Subcutaneous adipose tissue (tissue), 4 donors: ENCODE data around the gene ANKRA2. TPM values are rescaled to one million over a fixed set of nuclear protein-coding genes. Genes with fewer than 3 reads are reported as not detected.

Source experiments
- total RNA-seq, 4 donors: library from RNA; depleted of rRNA; stranded (reverse); fragments of >200 nt; gene quantifications; one replicate each; pipeline ENCODE4 v1.1.0, GENCODE V29; 2016
- TF ChIP-seq, protein P1 (sequence below): fragments of 450-650 bp; IDR thresholded peaks from one replicate; pipeline ENCODE4 v1.5.1; 2016; ENCODE audit warnings: low read depth, mild to moderate bottlenecking, control low read depth, antibody characterized with exemption, moderate library complexity

Gene ANKRA2
- total RNA-seq, 4 donors from 2014 or later = 13.5 to 42.7 (median 32.6) TPM

DNA sequence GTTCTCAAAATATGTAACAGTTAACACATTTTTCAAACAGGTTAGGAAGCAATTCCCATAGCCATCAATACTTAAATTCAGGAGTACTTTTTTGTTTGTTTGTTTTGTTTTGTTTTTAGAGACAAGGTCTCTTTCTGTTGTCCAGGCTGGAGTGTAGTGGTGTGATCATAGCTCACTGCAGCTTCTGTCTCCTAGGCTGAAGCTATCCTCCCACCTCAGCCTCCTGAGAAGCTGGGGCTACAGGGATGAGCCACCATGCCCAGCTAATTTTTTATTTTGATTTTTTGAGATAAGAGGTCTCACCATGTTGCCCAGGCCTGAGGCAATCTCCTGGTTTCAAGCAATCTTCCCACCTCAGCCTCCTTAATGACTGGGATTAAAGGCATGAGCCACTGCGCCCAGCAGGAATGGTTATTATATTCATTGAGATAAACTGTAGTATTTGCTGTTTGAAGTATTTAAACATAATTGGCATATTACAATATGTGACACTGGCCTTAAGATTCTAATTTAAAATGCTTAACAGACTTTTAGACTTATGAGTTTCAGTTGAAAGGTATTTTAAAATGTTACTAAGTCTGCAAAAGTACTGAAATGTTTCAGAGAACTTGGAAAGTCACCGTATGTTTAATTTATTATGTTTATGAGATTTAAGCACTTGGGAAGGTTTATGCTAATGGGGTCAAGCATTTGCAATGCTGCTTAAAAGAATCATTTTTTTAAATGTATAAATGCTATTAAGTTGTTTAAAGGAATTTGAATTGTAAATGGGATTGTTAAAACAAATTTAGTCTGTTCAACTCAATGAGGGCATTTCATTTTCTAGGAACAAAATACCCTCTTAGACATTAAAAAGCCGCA is 17.1 kb upstream of the ANKRA2 start:
- TF ChIP-seq, protein P1, sequence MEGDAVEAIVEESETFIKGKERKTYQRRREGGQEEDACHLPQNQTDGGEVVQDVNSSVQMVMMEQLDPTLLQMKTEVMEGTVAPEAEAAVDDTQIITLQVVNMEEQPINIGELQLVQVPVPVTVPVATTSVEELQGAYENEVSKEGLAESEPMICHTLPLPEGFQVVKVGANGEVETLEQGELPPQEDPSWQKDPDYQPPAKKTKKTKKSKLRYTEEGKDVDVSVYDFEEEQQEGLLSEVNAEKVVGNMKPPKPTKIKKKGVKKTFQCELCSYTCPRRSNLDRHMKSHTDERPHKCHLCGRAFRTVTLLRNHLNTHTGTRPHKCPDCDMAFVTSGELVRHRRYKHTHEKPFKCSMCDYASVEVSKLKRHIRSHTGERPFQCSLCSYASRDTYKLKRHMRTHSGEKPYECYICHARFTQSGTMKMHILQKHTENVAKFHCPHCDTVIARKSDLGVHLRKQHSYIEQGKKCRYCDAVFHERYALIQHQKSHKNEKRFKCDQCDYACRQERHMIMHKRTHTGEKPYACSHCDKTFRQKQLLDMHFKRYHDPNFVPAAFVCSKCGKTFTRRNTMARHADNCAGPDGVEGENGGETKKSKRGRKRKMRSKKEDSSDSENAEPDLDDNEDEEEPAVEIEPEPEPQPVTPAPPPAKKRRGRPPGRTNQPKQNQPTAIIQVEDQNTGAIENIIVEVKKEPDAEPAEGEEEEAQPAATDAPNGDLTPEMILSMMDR = no peak

DNA sequence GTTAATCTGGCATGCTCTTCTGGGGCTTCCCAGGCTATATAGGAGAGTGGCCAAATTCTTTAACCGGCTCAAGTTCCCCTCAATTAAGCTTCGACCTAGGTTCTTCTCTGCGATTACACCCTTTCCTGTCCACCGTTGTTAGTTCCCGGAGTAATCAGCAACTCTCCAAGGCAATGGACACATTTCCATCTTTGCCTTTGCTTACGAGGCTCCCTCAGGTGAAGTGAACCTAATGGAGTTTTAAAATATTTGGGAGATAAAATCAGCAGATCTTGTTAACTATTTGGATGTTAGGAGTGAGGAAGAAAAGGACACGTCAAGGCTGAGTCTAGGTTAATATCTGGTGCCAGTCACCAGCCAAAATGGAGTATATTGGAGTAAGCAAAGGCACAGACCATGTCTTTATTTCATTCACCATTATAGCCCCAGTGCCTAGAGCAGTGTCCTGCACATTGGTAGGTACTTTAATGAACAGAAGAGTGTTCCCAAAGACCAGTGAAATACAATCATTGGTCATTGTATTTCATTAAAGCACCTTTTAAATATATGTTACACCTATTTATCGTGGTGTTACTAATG is 619 bp upstream of the ANKRA2 start:
- TF ChIP-seq, protein P1 = no peak

- TF ChIP-seq, protein P1 = no peak
Observed at GRCh38 chr5:73564675-73565074, 764 bp downstream of the ANKRA2 start.

- TF ChIP-seq, protein P1 = no peak
Observed at GRCh38 chr5:73564018-73564417, 1.4 kb downstream of the ANKRA2 start.

DNA sequence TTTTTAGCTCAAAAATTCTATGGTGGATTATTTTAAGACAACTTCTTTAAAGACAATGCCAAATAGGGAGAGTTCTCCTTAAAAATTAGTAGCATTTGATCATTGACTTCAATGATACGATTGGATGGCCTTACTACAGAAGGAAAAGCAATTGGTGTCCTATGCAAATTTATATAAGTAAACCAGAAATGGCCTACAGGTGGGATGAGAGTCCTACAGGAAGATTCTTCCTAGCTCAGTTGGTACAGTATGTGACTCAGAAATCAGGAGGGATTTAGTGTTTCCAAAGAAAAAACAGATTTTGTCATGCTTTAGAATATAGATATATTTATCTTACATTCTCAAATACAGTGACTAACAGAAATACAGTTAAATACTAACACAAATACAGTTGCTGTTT is 6.5 kb downstream of the ANKRA2 start:
- TF ChIP-seq, protein P1 = no peak

DNA sequence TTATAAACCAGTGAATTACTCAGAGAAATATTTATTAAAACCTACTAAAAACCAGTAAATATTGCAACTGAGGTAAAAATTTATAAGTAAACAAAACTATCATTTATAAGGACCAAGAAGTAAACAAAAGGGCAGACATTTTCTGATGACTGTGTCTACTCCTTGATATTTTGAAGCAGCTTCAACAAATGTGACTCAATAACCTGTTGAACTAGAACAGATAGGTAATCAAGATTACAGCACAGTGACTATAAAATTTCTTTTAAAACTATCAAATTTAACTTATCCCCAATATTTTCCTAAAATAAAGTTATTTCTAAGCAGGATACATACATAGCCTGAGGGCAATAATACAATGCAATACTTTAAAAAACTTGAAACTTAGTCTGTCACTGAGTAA is 12.8 kb downstream of the ANKRA2 start:
- TF ChIP-seq, protein P1 = no peak

DNA sequence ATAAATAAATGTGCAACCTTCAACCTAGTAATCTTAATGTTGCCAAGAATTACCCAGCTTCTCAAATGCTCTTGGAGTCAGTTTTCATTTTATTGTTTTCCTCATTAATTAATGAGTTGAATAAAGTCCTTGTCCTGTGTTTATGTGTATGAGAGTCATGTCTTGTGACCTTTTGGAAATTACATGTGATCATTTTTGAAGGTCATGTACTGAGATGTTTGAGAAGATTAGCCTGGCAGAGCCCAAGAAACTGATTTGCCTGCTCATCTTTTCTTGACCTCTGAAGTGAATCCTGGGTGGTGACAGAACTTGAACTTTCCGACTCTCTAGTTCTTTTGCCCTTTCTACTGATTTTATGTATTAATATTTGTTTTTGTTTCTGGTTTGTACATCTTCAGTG is 15.4 kb downstream of the ANKRA2 start:
- TF ChIP-seq, protein P1 = no peak
